Keratinocyte (primary cell): ENCODE results near the gene REM1. TPM values are rescaled to one million over a fixed set of nuclear protein-coding genes. Genes with fewer than 3 reads are reported as not detected.

Source experiments
- DNase-seq: peaks from one replicate; pipeline ENCODE4 v3.0.0-alpha.2; 2011; ENCODE audit warnings: low read depth, missing footprints, low spot score
- FAIRE-seq: peaks from 2 replicates; lab custom pipeline; 2011; peaks lifted over from hg19 to GRCh38; lab: Jason Lieb, UNC
- H2AFZ ChIP-seq: 2 replicates; pipeline ENCODE4 v1.6.0; 2012; ENCODE audit warnings: low read length, control low read depth, inconsistent platforms; ENCODE audit not compliant: control insufficient read depth
- H3K27ac ChIP-seq: 2 replicates; pipeline ENCODE4 v1.5.1; 2011; ENCODE audit warnings: low read length; ENCODE audit not compliant: control insufficient read depth, insufficient read depth
- H3K27me3 ChIP-seq: 3 replicates; pipeline ENCODE4 v1.6.0; 2011; ENCODE audit warnings: low read length; ENCODE audit not compliant: control insufficient read depth, insufficient read depth; ENCODE audit errors: extremely low read depth
- H3K36me3 ChIP-seq, 2 experiments: 2 replicates in 1 of 2; 3 replicates in 1 of 2; pipeline ENCODE4 v1.5.1; 2011; ENCODE audit warnings: low read length in 2 of 2, mild to moderate bottlenecking in 1 of 2; ENCODE audit not compliant: control insufficient read depth in 2 of 2, insufficient read depth in 2 of 2; ENCODE audit errors: extremely low read depth in 1 of 2
- H3K4me1 ChIP-seq: 3 replicates; pipeline ENCODE4 v1.5.1; 2011; ENCODE audit warnings: low read length; ENCODE audit not compliant: control insufficient read depth, insufficient read depth; ENCODE audit errors: extremely low read depth
- H3K4me2 ChIP-seq: 3 replicates; pipeline ENCODE4 v1.6.0; 2011; ENCODE audit warnings: low read depth, low read length; ENCODE audit not compliant: control insufficient read depth, insufficient read depth; ENCODE audit errors: extremely low read depth
- H3K4me3 ChIP-seq, 3 experiments: fragments of 200-600 bp in 1 of 3; sonication (generic) in 1 of 3; 2 replicates in 2 of 3; 3 replicates in 1 of 3; pipeline ENCODE4 v1.5.1; 2011 to 2016; ENCODE audit warnings: low read length in 3 of 3, mild to moderate bottlenecking in 3 of 3, control low read depth in 2 of 3, inconsistent platforms in 1 of 3, low read depth in 1 of 3, mixed read lengths in 1 of 3, mixed run types in 1 of 3, moderate library complexity in 1 of 3; ENCODE audit not compliant: control insufficient read depth in 2 of 3, insufficient read depth in 2 of 3; ENCODE audit errors: extremely low read depth in 1 of 3
- H3K79me2 ChIP-seq: 2 replicates; pipeline ENCODE4 v1.6.0; 2012; ENCODE audit warnings: low read length; ENCODE audit not compliant: control insufficient read depth, insufficient read depth
- H3K9ac ChIP-seq: 3 replicates; pipeline ENCODE4 v1.6.0; 2011; ENCODE audit warnings: low read length; ENCODE audit not compliant: control insufficient read depth, insufficient read depth; ENCODE audit errors: extremely low read depth
- H3K9me1 ChIP-seq: 3 replicates; pipeline ENCODE4 v1.6.0; 2011; ENCODE audit warnings: low read length; ENCODE audit not compliant: control insufficient read depth, insufficient read depth; ENCODE audit errors: extremely low read depth
- H3K9me3 ChIP-seq: 2 replicates; pipeline ENCODE4 v1.5.1; 2012; ENCODE audit warnings: low read depth, low read length; ENCODE audit not compliant: control insufficient read depth
- H4K20me1 ChIP-seq: 3 replicates; pipeline ENCODE4 v1.6.0; 2011; ENCODE audit warnings: low read length; ENCODE audit not compliant: control insufficient read depth, insufficient read depth; ENCODE audit errors: extremely low read depth
- EZH2 ChIP-seq: IDR thresholded peaks from one replicate; pipeline ENCODE4 v1.6.1; 2012; ENCODE audit warnings: inconsistent platforms, mild to moderate bottlenecking, low read length, moderate library complexity
- dilution Hi-C: fragments of 300-500 bp; cut with MboI; formaldehyde crosslinking; loops from one replicate; pipeline ENCODE4 v1.7.0; 2020; ENCODE audit warnings: low sequenced_read_pairs; ENCODE audit not compliant: extremely low pct_ligation_motif_present
- polyA plus RNA-seq, 5 experiments: library from polyadenylated mRNA; depleted of rRNA in 3 of 5; stranded (reverse) in 3 of 5; stranded (forward) in 1 of 5; unstranded in 1 of 5; fragments of >200 nt; gene quantifications; 1 replicate in 1 of 5; 2 replicates in 3 of 5; 3 replicates in 1 of 5; pipeline versions ENCODE4 v1.2.1 to v1.2.3, GENCODE V29; 2011 to 2012; ENCODE audit warnings: missing spikeins in 2 of 5, low read depth in 1 of 5, low replicate concordance in 1 of 5
- TF ChIP-seq, protein P1 (sequence below), 3 experiments: IDR thresholded peaks in 1 of 3; conservative IDR thresholded peaks in 1 of 3; optimal IDR thresholded peaks in 1 of 3; 2 replicates in 2 of 3; 3 replicates in 1 of 3; pipeline versions ENCODE3 to v1.5.1; 2011; ENCODE audit warnings: low read length in 3 of 3, mild to moderate bottlenecking in 3 of 3, moderate library complexity in 2 of 3, control low read depth in 1 of 3, inconsistent platforms in 1 of 3; ENCODE audit not compliant: insufficient read depth in 2 of 3; ENCODE audit errors: extremely low read depth in 1 of 3

REM1 gene
- polyA plus RNA-seq, 1 donor (not counting 4 experiments of a cell fraction or from before 2014, with no cell fraction given), result not detected

DNA sequence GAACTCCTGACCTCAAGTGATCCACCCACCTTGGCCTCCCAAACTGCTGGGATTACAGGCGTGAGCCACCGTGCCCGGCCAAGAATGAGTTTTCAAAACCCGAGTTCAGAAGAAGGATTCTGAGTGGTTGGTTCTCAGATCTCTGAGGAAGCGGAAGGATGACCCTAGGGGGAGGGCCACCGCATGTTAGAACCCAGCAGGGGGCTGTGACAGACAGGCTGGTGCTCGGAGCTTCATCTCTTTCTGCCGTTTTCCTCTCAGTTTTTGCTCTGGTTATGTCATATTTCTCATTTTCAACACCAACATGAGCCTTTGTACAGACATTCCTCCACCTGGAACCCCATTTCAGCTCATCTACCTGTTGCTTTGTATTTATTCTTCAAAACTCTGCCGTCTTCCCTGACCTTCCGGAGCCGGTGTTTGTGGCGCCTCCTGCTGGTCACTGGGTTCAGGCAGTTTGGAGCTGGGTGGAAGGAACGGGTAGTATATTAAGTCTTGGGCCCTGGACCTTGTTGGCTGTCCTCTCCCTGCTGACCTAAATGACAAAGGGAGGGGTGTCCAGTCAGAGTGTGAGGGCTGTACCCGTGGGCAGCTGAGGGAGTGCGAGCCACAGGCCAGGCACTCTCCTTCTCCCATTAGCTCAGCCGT, 35.0 kb upstream of the REM1 start, which contains the start of gene DEFB123:
Gene DEFB123, plus strand, starts transcription at position 621 of the 648 bp plus-strand sequence. CDS start 67 bp downstream, outside the sequence.
- Histone ChIP-seq H2AFZ (no peak within 1 kb of the TSS), H3K36me3 (no peaks in the 10 kb centered on the region), H4K20me1 (no peaks in the 10 kb centered on the region), H3K9ac (no peak within 1 kb of the TSS), H3K27ac (no peak within 1 kb of the TSS), H3K9me3 (no peaks in the 10 kb centered on the region), H3K4me2 (no peak within 1 kb of the TSS), H3K4me1 (no peaks in the 10 kb centered on the region), H3K4me3 (no peak within 1 kb of the TSS), H3K9me1 (no peaks in the 10 kb centered on the region), H3K27me3 (no peaks in the 10 kb centered on the region), H3K79me2 (no peaks in the 10 kb centered on the region)
- FAIRE-seq (no peak), DNase-seq (no peak)
- dilution Hi-C loops, result no loop called here
- no peak for TF ChIP-seq EZH2
- TF ChIP-seq, protein P1, sequence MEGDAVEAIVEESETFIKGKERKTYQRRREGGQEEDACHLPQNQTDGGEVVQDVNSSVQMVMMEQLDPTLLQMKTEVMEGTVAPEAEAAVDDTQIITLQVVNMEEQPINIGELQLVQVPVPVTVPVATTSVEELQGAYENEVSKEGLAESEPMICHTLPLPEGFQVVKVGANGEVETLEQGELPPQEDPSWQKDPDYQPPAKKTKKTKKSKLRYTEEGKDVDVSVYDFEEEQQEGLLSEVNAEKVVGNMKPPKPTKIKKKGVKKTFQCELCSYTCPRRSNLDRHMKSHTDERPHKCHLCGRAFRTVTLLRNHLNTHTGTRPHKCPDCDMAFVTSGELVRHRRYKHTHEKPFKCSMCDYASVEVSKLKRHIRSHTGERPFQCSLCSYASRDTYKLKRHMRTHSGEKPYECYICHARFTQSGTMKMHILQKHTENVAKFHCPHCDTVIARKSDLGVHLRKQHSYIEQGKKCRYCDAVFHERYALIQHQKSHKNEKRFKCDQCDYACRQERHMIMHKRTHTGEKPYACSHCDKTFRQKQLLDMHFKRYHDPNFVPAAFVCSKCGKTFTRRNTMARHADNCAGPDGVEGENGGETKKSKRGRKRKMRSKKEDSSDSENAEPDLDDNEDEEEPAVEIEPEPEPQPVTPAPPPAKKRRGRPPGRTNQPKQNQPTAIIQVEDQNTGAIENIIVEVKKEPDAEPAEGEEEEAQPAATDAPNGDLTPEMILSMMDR (optimal IDR thresholded peaks at IDR 0.05 in 1 of 3, IDR thresholded peaks at IDR 0.05 in 1 of 3, conservative IDR thresholded peaks at IDR 0.05 in 1 of 3; ENCODE audit: extremely low read depth in 1 of 3, insufficient read depth in 2 of 3, low read length in 3 of 3), result peak in 1 of 3 experiments; percentile 27

DNA sequence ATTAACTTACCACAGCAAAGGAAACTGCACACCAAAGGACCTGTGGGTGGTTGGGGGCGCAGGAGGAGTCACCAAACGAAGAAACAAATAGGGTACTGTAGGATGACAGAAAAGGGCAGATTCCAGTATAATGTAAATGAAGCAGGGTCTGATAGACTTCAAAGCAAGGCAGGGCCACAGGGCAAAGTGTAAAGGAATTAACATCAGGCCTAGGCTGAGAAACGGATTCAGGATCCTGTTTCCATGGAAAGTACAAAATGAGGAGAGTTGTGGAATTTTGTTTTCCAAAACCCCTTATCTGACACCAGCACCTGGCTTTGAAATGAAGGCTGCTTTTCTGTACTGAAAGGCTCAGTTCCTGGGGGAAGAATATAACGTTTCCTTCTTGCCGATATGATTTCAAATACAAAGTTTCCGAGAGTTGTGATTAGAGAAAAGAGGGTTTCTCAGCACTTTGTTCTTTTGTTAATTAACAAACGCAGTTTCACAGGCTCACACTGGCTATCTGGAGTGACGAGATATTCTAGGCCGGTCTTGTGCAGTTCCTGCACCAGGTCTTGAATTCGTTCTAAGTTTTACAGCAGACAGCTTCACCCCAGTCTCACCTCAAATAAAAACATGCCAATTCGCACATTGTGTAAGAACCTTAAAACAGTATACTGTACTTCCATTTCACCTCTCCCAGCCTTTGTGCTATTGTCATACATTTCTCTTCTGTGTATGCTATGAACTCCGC, 28.8 kb upstream of the REM1 start:
- H3K9me3 ChIP-seq, result no peaks in the 10 kb centered on the region
- TF ChIP-seq, protein P1 (optimal IDR thresholded peaks at IDR 0.05 in 1 of 3, IDR thresholded peaks at IDR 0.05 in 1 of 3, conservative IDR thresholded peaks at IDR 0.05 in 1 of 3; ENCODE audit: extremely low read depth in 1 of 3, insufficient read depth in 2 of 3, low read length in 3 of 3), result no peak
- no peak for TF ChIP-seq EZH2
- no peak overlapping the region for H3K4me3 ChIP-seq
- dilution Hi-C loops, result no loop called here
- no peak overlapping the region for H3K9ac ChIP-seq
- no peaks in the 10 kb centered on the region for H3K27me3 ChIP-seq
- H4K20me1 ChIP-seq, result no peaks in the 10 kb centered on the region
- no peak for FAIRE-seq
- H3K36me3 ChIP-seq, result no peaks in the 10 kb centered on the region
- no peak overlapping the region for H2AFZ ChIP-seq
- no peak overlapping the region for H3K4me2 ChIP-seq
- no peaks in the 10 kb centered on the region for H3K9me1 ChIP-seq
- H3K79me2 ChIP-seq, result no peaks in the 10 kb centered on the region
- no peak overlapping the region for H3K27ac ChIP-seq
- no peaks in the 10 kb centered on the region for H3K4me1 ChIP-seq
- DNase-seq, result no peak
